Ecto neural progenitor cell (in vitro differentiated cells): Measurements from ENCODE around the gene PPM1A.
"Not testable (repeated sequence)": the region's sequence is repeated elsewhere in the genome, so short reads cannot be mapped to it uniquely, and the experiment has no call there.

Experiments
- DNase-seq: peaks from one replicate; pipeline ENCODE4 v3.0.0-alpha.2; 2018; ENCODE audit warnings: low spot score

PPM1A gene

GRCh38 chr14:60266021-60266937 lies 17.3 kb downstream of the PPM1A start:
- no peak for DNase-seq

- no peak for DNase-seq
Observed at GRCh38 chr14:60272177-60272576, 23.2 kb downstream of the PPM1A start.

- DNase-seq, result no peak
Observed at GRCh38 chr14:60273956-60274355, 24.9 kb downstream of the PPM1A start.

- DNase-seq, result no peak
Observed at GRCh38 chr14:60274448-60274847, 25.4 kb downstream of the PPM1A start.

- DNase-seq, result no peak
Observed at GRCh38 chr14:60275932-60276331, 26.9 kb downstream of the PPM1A start.

- no peak for DNase-seq
Observed at GRCh38 chr14:60276347-60276746, 27.3 kb downstream of the PPM1A start.

GRCh38 chr14:60277605-60278190 lies 28.7 kb downstream of the PPM1A start:
- DNase-seq, result no peak

- no peak for DNase-seq
Observed at GRCh38 chr14:60278350-60278749, 29.3 kb downstream of the PPM1A start.

- no peak for DNase-seq
Observed at GRCh38 chr14:60287452-60287851, 38.4 kb downstream of the PPM1A start.

GRCh38 chr14:60288279-60288678 lies 39.3 kb downstream of the PPM1A start:
- DNase-seq, result no peak

GRCh38 chr14:60294411-60295069 lies 45.5 kb downstream of the PPM1A start:
- DNase-seq, result no peak

GRCh38 chr14:60300019-60300418 lies 51.0 kb downstream of the PPM1A start:
- DNase-seq, result no peak

GRCh38 chr14:60301685-60302084 lies 52.7 kb downstream of the PPM1A start:
- DNase-seq, result no peak

GRCh38 chr14:60302663-60303062 lies 53.6 kb downstream of the PPM1A start:
- DNase-seq, result no peak

- no peak for DNase-seq
Observed at GRCh38 chr14:60303745-60304144, 54.7 kb downstream of the PPM1A start.

- no peak for DNase-seq
Observed at GRCh38 chr14:60304509-60304908, 55.5 kb downstream of the PPM1A start.

GRCh38 chr14:60309867-60310552 lies 61.0 kb downstream of the PPM1A start:
- DNase-seq, result no peak

GRCh38 chr14:60311417-60311816 lies 62.4 kb downstream of the PPM1A start:
- DNase-seq, result no peak

GRCh38 chr14:60313093-60313492 lies 64.1 kb downstream of the PPM1A start:
- DNase-seq, result no peak

- DNase-seq, result no peak
Observed at GRCh38 chr14:60315196-60315990, 66.4 kb downstream of the PPM1A start.

GRCh38 chr14:60317609-60318008 lies 68.6 kb downstream of the PPM1A start:
- no peak for DNase-seq

GRCh38 chr14:60320860-60321259 lies 71.8 kb downstream of the PPM1A start:
- not testable (repeated sequence) for DNase-seq
